MM.1S (cell line): ENCODE measurements around the gene NLGN1.
"Not testable (repeated sequence)": the region's sequence is repeated elsewhere in the genome, so short reads cannot be mapped to it uniquely, and the experiment has no call there.

Experiments used
- DNase-seq: peaks from one replicate; pipeline ENCODE4 v3.0.0-alpha.2; 2015
- H2AFZ ChIP-seq: fragments of 300-600 bp; sonication (generic); 2 replicates; pipeline ENCODE4 v1.6.0; 2016; ENCODE audit warnings: antibody characterized with exemption, low read length
- H3F3A ChIP-seq: fragments of 300-600 bp; sonication (generic); 2 replicates; pipeline ENCODE4 v1.6.1; 2016; ENCODE audit warnings: mild to moderate bottlenecking, antibody characterized with exemption, low read length, moderate library complexity, mixed read lengths; ENCODE audit not compliant: insufficient read depth
- H3K27ac ChIP-seq: fragments of 300-600 bp; sonication (generic); 2 replicates; pipeline ENCODE4 v1.5.1; 2016; ENCODE audit warnings: mild to moderate bottlenecking, low read length
- H3K27me3 ChIP-seq: fragments of 300-600 bp; sonication (generic); replicated peaks from 2 replicates; pipeline ENCODE4 v1.6.0; 2016; ENCODE audit warnings: low read length; ENCODE audit not compliant: insufficient read depth
- H3K36me3 ChIP-seq: fragments of 300-600 bp; sonication (generic); replicated peaks from 2 replicates; pipeline ENCODE4 v1.6.1; 2016; ENCODE audit warnings: mild to moderate bottlenecking, low read length, mixed read lengths; ENCODE audit not compliant: insufficient read depth
- H3K4me1 ChIP-seq: fragments of 300-600 bp; sonication (generic); 2 replicates; pipeline ENCODE4 v1.6.1; 2016; ENCODE audit warnings: low read length, mixed read lengths
- H3K4me2 ChIP-seq: fragments of 300-600 bp; sonication (generic); 2 replicates; pipeline ENCODE4 v1.6.0; 2016; ENCODE audit warnings: low read depth, low read length
- H3K4me3 ChIP-seq: fragments of 300-600 bp; sonication (generic); 2 replicates; pipeline ENCODE4 v1.5.1; 2016; ENCODE audit warnings: low read length, mixed read lengths
- H3K79me2 ChIP-seq: fragments of 300-600 bp; sonication (generic); 2 replicates; pipeline ENCODE4 v1.6.1; 2016; ENCODE audit warnings: mixed run types, low read length, mixed read lengths
- H3K9ac ChIP-seq: fragments of 300-600 bp; sonication (generic); 2 replicates; pipeline ENCODE4 v1.6.1; 2016; ENCODE audit warnings: low read length, mixed read lengths
- H3K9me2 ChIP-seq: fragments of 300-600 bp; sonication (generic); replicated peaks from 2 replicates; pipeline ENCODE4 v1.6.1; 2016; ENCODE audit warnings: mild to moderate bottlenecking, low read length, mixed read lengths; ENCODE audit not compliant: insufficient read depth
- H3K9me3 ChIP-seq: fragments of 300-600 bp; sonication (generic); replicated peaks from 2 replicates; pipeline ENCODE4 v1.6.1; 2016; ENCODE audit warnings: mild to moderate bottlenecking, low read length, mixed read lengths; ENCODE audit not compliant: insufficient read depth
- H4K20me1 ChIP-seq: fragments of 300-600 bp; sonication (generic); 2 replicates; pipeline ENCODE4 v1.6.1; 2016; ENCODE audit warnings: mild to moderate bottlenecking, low read length, moderate library complexity, mixed read lengths; ENCODE audit not compliant: insufficient read depth
- CTCF ChIP-seq: fragments of 300-600 bp; sonication (generic); IDR thresholded peaks from 2 replicates; pipeline ENCODE4 v1.5.1; 2016; ENCODE audit warnings: antibody characterized with exemption, low read length, mixed read lengths
- EZH2 ChIP-seq: fragments of 300-600 bp; sonication (generic); optimal IDR thresholded peaks from 2 replicates; pipeline ENCODE3; 2017; ENCODE audit warnings: low read depth, mild to moderate bottlenecking, antibody characterized with exemption, low read length, mixed read lengths
- EZH2phosphoT487 ChIP-seq: fragments of 300-600 bp; sonication (generic); IDR thresholded peaks from 2 replicates; pipeline ENCODE4 v1.6.1; 2018; ENCODE audit warnings: antibody characterized with exemption, low read length

Gene NLGN1

GRCh38 chr3:174204765-174205164, 807.2 kb downstream of the NLGN1 start:
- Histone ChIP-seq H3K4me2 (no peak overlapping the region), H3K36me3 (no peaks in the 10 kb centered on the region), H3K9ac (no peak overlapping the region), H3F3A (no peaks in the 10 kb centered on the region), H2AFZ (no peak overlapping the region), H3K9me2 (no peaks in the 10 kb centered on the region), H3K4me1 (no peaks in the 10 kb centered on the region), H3K27ac (no peak overlapping the region), H3K4me3 (no peak overlapping the region), H4K20me1 (no peaks in the 10 kb centered on the region), H3K27me3 (no peaks in the 10 kb centered on the region), H3K9me3 (no peaks in the 10 kb centered on the region), H3K79me2 (no peaks in the 10 kb centered on the region)
- no peak for DNase-seq
- TF ChIP-seq EZH2phosphoT487, result no peak
- no peak for TF ChIP-seq EZH2
- no peak for TF ChIP-seq CTCF

- DNase-seq, result no peak
- H3K4me1 ChIP-seq, result no peaks in the 10 kb centered on the region
- no peak overlapping the region for H3K4me3 ChIP-seq
- no peak overlapping the region for H3K27ac ChIP-seq
- H3K36me3 ChIP-seq, result no peaks in the 10 kb centered on the region
- H2AFZ ChIP-seq, result no peak overlapping the region
- no peaks in the 10 kb centered on the region for H3K9me2 ChIP-seq
- TF ChIP-seq CTCF, result no peak
- no peak for TF ChIP-seq EZH2
- TF ChIP-seq EZH2phosphoT487, result no peak
- H4K20me1 ChIP-seq, result no peaks in the 10 kb centered on the region
- H3K79me2 ChIP-seq, result no peaks in the 10 kb centered on the region
- H3K27me3 ChIP-seq, result no peaks in the 10 kb centered on the region
- no peaks in the 10 kb centered on the region for H3K9me3 ChIP-seq
- H3F3A ChIP-seq, result no peaks in the 10 kb centered on the region
- no peak overlapping the region for H3K9ac ChIP-seq
- no peak overlapping the region for H3K4me2 ChIP-seq
Measured at GRCh38 chr3:174206607-174207192, 809.2 kb downstream of the NLGN1 start.

- H3K79me2 ChIP-seq, result no peaks in the 10 kb centered on the region
- no peaks in the 10 kb centered on the region for H3K4me1 ChIP-seq
- no peaks in the 10 kb centered on the region for H4K20me1 ChIP-seq
- H3K4me3 ChIP-seq, result no peak overlapping the region
- DNase-seq, result no peak
- no peaks in the 10 kb centered on the region for H3K36me3 ChIP-seq
- no peaks in the 10 kb centered on the region for H3K9me2 ChIP-seq
- no peak overlapping the region for H3K27ac ChIP-seq
- no peak overlapping the region for H3K9ac ChIP-seq
- no peaks in the 10 kb centered on the region for H3K9me3 ChIP-seq
- H3K4me2 ChIP-seq, result no peak overlapping the region
- TF ChIP-seq EZH2, result no peak
- TF ChIP-seq EZH2phosphoT487, result no peak
- TF ChIP-seq CTCF, result no peak
- H2AFZ ChIP-seq, result no peak overlapping the region
- H3K27me3 ChIP-seq, result no peaks in the 10 kb centered on the region
- no peaks in the 10 kb centered on the region for H3F3A ChIP-seq
Measured at GRCh38 chr3:174208161-174208560, 810.6 kb downstream of the NLGN1 start.

- not testable (repeated sequence) for H3K4me3 ChIP-seq, H4K20me1 ChIP-seq, H3K27me3 ChIP-seq, H3K4me2 ChIP-seq, H2AFZ ChIP-seq, H3K9me3 ChIP-seq, H3K79me2 ChIP-seq, H3K9ac ChIP-seq, H3K4me1 ChIP-seq, H3K9me2 ChIP-seq, DNase-seq, H3F3A ChIP-seq, H3K27ac ChIP-seq, H3K36me3 ChIP-seq
Measured at GRCh38 chr3:174211896-174212295, 814.4 kb downstream of the NLGN1 start.
